ENCODE measurements around the gene CEP57.

CEP57 gene

GRCh38 chr11:95816037-95816436, 25.7 kb downstream of the CEP57 start:
- no peak for TF ChIP-seq CTCF (IDR thresholded peaks at IDR 0.05; ENCODE audit: low read depth, low read length)

GRCh38 chr11:95821640-95822039, 31.3 kb downstream of the CEP57 start:
- TF ChIP-seq CTCF (IDR thresholded peaks at IDR 0.05; ENCODE audit: low read depth, low read length) = no peak
- no peak overlapping the region for H3K4me3 ChIP-seq (ENCODE audit: low read depth, low read length)

More at GRCh38 chr11:95816037-95816436, 25.7 kb downstream of the CEP57 start:
- H3K4me3 ChIP-seq (ENCODE audit: low read depth, low read length) = no peak overlapping the region

- no peak for TF ChIP-seq CTCF (IDR thresholded peaks at IDR 0.05; ENCODE audit: low read depth, low read length)
- H3K4me3 ChIP-seq (ENCODE audit: low read depth, low read length) = no peak overlapping the region
Measured at GRCh38 chr11:95827696-95828095, 37.4 kb downstream of the CEP57 start.

- H3K4me3 ChIP-seq (ENCODE audit: low read depth, low read length) = no peak overlapping the region
- no peak for TF ChIP-seq CTCF (IDR thresholded peaks at IDR 0.05; ENCODE audit: low read depth, low read length)
Measured at GRCh38 chr11:95829580-95830259, 39.4 kb downstream of the CEP57 start.

GRCh38 chr11:95831198-95831883, 41.0 kb downstream of the CEP57 start:
- no peak for TF ChIP-seq CTCF (IDR thresholded peaks at IDR 0.05; ENCODE audit: low read depth, low read length)
- H3K4me3 ChIP-seq (ENCODE audit: low read depth, low read length) = no peak overlapping the region

GRCh38 chr11:95832763-95833162, 42.5 kb downstream of the CEP57 start:
- no peak overlapping the region for H3K4me3 ChIP-seq (ENCODE audit: low read depth, low read length)
- no peak for TF ChIP-seq CTCF (IDR thresholded peaks at IDR 0.05; ENCODE audit: low read depth, low read length)

GRCh38 chr11:95833378-95833777, 43.1 kb downstream of the CEP57 start:
- no peak for TF ChIP-seq CTCF (IDR thresholded peaks at IDR 0.05; ENCODE audit: low read depth, low read length)
- no peak overlapping the region for H3K4me3 ChIP-seq (ENCODE audit: low read depth, low read length)

Measured in WI38 (cell line).